RCC 7860 (cell line): Measurements from ENCODE around the gene KCTD18.

Experiments
- DNase-seq: peaks from one replicate; pipeline ENCODE4 v3.0.0-alpha.2; 2015; ENCODE audit warnings: low spot score
- FAIRE-seq: peaks from 2 replicates; lab custom pipeline; 2012; peaks lifted over from hg19 to GRCh38; lab: Jason Lieb, UNC

Gene KCTD18

DNA sequence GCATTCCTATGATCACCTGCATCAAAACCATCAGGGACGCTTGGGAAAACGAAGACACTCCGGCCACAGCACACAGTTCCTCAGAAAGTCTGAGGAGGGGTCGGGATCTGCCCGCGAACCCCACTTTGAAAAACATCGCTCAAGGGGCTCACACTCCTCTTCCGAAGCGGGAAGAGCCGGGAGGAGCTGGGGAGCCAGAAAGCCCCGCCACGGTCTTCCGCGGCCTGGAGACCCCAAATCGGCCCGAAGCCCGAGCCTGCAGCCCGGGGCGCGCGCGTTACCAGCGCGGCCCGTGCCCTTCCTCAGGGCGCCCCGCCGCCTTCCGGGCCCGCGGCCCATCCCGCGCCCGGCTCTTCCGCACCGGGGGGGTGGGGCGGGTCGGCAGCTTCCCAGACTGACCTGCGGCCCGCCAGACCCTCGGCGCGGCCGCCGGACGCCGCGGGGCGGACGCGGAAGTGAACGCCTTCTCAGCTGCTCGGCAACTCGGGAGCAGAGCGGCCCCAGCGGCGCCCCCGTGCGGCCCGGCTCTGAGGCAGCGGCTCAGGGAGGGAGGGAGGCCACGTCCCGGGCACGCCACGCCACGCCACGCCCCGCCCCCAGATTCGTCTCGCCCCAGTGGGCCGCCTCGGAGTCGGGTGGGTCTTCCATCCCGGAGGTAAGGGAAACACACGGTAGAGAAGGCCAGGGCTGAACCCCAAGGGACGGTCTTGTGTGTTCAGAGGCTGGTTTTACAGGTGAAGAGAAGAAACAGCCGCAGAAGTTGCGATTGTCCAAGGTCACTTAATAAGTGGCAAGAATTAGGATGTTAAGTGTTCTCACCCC, at the start of gene KCTD18:
Gene KCTD18 (minus strand): TSS at position 457 of the 822 bp plus-strand sequence. CDS start 3,052 bp downstream, outside the sequence.
- DNase-seq (peak; percentile 82), FAIRE-seq (no peak)

DNA sequence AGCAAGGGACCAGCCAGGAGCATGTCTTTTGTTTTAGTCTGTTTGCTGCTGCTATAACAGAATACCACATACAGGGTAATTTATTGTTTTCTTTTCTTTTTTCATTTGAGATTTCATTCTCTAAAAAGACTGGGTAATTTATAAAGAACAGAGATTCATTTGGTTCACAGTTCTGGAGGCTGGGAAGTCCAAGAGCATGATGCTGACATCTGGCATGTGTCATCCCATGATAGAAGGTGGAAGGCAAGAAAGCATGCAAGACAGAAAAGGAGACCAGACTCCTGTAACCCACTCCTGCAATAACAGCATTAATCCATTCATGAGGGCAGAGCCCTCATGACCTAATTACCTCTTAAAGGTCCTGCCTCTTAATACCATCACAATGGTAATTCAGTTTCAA, 30.9 kb upstream of the KCTD18 start:
- FAIRE-seq (no peak), DNase-seq (no peak)

DNA sequence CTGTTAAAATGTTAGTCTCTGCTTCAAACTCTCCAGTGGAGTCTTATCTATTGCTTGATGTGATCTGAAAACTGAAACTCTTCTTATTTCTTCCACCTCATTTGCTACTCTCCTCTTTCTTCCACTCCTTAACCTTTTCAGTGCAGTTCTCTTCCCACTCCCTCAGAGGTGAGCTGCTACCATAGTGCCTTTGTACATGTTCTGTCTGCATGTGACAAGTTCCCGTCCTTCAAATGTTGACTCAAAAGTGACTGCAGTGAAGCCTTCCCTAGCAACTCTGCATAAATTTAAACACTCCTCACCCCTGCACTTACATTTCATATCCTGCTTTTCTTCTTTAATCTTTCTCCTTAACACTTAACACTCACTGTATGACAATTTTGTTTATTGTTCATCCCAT, 28.3 kb upstream of the KCTD18 start:
- DNase-seq: no peak
- FAIRE-seq: no peak

DNA sequence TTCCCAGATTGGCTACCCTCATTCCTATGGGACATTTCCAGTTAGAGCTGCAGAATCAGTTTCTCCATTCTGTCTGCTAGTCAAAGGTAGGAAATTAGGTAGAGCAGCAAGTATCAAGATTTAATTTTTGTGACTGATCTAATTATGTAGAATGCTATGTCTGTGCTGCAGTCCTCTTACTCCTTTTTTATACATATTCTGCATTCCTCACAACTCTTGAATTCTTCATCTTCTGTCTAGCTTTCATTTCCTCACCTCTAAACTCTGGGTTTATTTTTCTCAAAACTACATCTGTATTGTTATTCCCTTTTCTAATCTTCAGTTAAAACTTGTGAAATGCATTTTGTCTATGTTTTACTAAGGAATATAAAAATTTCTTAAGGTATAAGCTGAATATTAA, 24.7 kb upstream of the KCTD18 start:
- DNase-seq (no peak), FAIRE-seq (no peak)

DNA sequence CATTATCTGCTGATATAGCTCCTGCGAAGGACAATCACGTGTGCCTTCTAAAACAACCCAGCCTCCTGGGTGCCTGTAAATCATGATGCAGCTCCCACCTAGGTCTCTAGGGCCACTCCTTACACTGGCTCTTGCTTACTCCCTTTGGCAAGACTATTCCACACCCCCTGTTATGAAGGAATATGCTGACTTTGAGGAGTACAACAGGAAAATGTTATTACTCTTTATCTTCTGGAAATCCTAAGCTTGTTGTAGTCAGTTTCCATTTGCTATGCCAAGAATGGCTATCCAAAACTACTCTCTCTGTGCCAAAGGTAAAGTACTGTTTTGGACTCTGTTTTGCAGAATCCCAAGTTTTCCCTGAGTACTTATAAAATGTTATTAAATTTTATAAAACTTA, 23.9 kb upstream of the KCTD18 start:
- DNase-seq (no peak), FAIRE-seq (no peak)

DNA sequence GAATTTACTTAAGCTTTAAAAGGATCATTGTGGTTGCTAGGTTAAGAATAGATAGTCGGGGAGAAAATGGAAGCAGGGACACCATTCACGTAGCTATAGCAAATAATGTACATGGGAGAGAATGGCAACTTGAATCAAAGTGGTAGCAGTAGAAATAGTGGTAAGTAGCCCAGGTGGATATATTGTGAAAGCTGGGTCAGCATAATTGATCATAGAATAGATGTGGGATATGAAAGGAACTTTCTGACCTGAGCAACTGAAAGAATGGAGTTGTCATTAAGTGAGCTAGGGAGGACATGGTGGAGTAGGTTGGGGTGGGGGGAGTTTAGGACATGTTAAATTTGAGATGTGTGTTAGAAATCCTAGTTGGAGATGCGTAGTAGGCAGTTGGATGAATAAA, 18.4 kb upstream of the KCTD18 start:
- DNase-seq (no peak), FAIRE-seq (no peak)

DNA sequence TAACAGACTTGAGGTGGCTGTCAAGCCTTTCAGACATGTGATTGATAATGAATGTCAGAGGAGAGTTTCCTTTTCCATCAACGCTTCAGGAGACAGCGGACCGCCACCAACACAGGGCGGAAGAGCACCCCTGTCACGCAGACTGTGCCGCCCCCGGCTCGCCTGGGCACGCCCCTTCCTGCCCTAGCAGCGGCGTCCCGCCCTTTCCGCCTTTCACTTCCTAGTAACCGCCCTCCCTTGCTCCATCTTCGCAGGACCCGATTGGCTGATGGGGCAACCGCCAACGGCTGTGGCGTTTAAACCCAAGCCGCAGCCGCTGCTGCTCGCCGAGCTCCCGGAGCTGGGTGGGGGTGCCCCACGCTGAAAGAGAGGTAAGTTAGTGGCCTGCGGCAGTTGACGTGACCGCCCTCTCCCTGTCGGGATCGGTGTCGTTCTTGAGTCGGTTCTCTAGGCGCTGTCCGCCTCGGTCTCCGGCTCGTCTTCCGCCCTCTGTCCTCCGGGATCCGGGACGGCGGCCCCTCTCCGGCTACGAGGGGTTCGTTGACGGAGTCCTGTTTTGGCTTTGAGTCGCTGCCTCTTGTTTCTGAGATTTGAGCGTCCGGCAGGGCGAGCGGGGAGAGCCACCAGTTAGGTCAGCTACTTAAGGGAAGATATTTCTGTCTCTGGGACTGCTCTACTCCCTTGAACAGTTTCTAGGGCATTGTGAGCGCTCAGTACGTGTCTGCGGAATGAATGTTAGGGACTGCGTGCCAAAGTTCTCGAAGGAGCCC, 16.2 kb upstream of the KCTD18 start, which contains the start of gene SGO2:
Gene SGO2 (plus strand): TSS at position 326 of the 770 bp plus-strand sequence. CDS start 6,769 bp downstream, outside the sequence.
- DNase-seq (peak; percentile 88), FAIRE-seq (peak; percentile 91)

DNA sequence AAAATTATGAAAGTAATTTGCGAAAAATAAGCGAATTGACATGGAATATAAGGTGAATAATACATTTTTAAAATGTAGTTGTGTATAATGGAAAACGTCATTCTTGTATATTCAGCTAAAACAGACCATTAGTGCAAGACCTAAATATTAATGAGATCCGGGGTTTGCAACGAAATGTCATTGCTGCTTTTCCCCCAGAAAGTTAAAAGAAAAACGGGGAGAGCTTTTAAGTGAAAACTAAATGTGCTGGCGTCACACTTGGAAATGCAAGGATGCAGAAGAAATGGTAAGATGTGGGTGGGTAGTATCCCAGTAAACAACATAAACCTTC, 15.6 kb upstream of the KCTD18 start:
- FAIRE-seq: no peak

DNA sequence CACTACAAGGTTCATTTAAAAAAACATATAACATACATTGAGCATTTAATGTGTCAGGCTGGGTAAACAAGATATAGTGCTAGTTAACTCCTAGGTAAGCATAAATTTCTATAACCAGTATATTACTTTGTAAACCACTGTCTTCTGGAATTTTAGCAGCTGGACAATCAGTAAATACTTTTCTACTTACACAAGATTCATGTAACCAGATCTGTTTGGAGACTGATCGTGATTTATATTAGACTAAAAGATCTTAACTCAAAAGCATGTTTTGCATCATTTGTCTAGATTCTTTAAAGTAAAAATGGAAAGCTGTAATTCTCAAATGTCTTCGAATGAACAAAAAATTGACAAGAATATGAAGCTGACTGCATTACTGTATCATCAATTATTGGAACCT, 15.2 kb upstream of the KCTD18 start:
- DNase-seq (no peak), FAIRE-seq (no peak)

More for the DNA sequence above, 15.6 kb upstream of the KCTD18 start:
- no peak for DNase-seq

DNA sequence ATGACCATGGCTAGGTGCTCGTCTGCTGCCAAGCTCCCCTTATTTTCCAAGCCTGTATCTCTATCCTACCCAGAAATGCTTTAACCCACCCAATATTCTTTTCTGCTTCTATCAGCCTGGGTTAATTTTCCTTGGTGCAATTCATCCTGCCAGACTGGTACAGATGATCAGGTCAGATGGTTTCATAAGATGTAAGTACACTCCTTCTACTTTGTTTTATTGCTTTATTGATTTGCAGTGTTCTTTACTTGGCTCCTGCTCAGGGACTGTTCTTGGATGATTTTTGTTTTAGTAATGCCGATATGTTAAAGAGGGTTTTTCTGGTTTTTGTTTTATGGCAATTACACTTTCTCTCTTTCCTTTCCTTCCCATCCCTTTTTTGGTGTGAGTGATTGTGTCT, 13.7 kb upstream of the KCTD18 start:
- FAIRE-seq (no peak), DNase-seq (no peak)

DNA sequence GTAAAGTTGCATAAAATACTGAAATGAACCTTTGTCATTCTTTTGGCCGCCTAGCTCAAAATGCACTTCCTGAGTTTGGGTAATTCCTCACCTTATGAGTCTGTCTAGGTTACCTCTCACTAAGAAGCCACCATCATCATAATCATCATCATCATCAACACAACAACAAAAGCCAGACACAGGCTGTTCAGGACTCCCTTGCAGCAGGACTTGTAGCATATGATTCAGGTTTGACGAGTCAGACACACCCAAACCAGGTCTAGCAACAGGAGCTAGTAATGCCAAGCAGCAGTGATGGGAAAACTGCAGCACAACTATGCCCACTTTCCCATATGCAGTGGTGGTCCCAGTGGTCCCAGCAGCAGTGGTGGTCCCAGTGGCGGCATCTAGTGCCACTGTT, 13.3 kb upstream of the KCTD18 start:
- no peak for DNase-seq
- no peak for FAIRE-seq

DNA sequence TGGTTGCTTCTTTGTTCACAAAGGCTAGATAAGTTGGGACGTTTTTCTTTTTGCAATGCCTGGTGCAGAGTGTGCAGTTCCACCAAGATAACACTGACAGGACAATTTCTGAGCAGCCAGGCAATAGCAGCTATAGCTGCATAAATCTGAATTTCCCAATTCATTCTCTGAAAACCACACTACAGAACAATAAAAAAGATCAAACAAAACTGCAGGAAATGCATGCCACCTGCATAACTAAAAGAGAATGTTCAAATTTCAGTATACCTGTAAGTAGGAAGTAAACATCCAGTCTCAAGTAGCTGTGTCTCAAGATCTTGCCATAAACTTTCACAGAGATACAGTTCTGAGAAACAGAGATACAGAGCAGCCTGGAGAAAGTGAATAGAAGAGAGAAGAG, 5.3 kb upstream of the KCTD18 start:
- no peak for FAIRE-seq
- no peak for DNase-seq

DNA sequence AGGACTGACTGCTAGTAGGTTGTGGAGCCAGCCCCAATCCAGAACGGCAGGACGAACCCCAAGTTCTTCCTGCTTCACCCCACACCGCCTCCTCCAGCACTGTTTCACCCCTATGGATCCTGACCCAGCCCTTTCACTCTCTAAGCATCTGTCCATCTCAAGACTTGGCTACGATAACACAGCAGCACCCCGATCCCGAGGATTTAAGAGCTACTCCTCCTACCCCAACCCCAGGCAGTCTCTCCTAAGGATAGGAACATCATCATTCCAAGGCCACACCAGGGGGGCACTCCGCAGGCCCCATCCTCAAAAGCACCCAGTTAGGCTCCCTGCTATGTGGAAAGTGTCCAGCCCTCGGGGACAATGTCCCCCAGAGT, 645 bp downstream of the KCTD18 start:
- no peak for DNase-seq
- FAIRE-seq: no peak

DNA sequence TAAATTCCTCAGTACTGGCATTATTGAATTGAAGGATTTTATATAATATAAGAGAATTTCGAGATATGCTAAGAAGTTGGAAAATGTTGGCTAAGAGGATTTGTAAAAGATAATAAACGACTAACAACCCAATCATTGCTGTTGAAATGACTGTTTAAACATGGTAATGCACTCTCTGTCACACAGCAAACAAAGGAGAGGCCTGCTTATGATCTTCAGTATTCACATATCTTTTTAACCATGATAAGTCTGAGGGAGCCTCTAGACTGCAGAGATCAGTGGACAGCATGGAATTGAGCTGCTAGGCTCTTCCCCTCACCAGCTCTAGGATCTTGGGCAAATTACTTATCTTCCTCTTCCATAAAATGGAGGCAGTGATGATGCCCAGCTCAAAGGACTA, 2.7 kb downstream of the KCTD18 start:
- DNase-seq (no peak), FAIRE-seq (no peak)

DNA sequence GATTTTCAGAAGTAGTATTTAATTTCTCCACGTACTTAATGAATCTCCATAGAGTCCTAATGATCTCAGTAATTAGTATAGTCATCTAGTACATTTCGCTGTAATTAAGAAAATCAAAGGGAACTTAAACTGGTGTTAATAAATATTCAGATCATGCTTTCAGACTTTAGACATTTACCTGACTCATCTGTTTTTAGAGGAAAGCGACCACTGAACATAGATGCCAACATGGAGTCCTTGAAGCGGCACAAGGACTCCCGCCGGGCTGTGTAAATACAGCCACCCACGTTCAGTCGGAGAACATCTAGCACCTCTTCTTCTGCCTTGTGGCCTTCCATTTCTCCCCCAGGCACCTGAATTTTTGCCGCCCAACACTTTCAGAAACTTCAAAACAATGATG, 3.2 kb downstream of the KCTD18 start:
- FAIRE-seq: no peak

DNA sequence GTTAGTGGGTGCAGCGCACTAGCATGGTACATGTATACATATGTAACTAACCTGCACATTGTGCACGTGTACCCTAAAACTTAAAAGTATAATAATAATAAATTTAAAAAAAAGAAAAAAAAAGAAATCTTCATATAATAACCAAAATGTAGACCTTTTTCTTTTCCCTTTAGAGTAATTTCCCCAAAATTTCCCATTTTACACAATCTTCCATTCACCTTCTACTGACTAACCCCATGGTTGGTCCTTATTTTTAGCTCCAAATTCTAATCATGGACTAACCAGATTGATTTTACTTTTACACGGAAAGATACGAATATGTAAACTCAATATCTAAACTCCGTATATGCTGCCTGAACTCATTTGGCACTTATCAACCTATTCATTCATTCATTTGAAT, 7.7 kb downstream of the KCTD18 start:
- no peak for DNase-seq
- FAIRE-seq: no peak

More for the DNA sequence above, 3.2 kb downstream of the KCTD18 start:
- no peak for DNase-seq

DNA sequence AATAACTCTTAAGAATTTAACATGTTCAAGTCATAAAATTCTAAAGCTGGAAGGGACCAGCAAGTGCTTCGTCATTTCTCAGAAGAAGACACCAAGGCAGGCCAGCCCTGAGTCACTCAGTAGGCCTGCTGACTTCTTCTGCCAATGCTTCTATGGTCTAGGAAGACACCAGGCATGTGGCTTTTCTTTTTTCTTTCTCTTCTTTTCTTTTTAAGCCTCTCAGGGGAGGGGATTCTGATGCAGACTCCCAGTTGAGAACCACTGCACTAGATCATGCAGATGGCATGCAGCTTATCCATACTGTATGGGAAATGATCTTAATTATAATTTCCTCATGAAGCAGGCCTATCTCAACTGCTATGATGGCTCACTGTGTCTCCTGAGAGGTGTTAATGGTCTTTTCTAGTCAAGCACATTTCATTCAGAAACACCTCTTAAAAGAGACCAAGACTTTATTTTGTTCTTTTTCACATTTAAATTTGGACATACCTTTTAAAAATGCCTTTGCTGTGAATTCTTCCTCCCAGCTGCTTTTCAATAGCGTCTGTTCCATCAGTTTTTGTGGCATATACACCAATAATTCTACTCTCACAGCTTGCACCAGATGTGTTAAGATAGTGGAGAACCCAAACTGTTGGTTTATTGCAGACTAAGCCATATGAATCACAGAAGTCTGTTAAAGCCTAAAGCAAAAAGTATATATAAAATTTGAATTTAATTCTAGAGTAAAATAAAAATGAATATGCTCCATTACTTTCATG, 11.3 kb downstream of the KCTD18 start:
- no peak for FAIRE-seq
- DNase-seq: no peak

DNA sequence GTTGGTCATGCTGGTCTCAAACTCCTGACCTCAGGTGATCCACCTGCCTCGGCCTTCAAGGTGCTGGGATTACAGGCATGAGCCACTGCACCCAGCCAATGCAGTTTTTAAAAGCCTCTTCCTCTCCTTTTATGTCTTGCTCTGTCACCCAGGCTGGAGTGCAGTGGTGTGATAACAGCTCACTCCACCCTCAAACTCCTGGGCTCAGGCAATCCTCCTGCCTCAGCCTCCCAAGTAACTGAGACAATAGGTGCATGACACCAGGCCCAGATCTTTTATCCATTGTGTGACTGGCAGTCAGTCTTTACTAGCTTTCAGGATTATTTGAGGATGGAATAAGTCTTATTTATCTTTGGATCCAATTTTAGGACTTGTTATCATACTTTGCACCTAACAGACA, 13.2 kb downstream of the KCTD18 start:
- no peak for FAIRE-seq
- no peak for DNase-seq

DNA sequence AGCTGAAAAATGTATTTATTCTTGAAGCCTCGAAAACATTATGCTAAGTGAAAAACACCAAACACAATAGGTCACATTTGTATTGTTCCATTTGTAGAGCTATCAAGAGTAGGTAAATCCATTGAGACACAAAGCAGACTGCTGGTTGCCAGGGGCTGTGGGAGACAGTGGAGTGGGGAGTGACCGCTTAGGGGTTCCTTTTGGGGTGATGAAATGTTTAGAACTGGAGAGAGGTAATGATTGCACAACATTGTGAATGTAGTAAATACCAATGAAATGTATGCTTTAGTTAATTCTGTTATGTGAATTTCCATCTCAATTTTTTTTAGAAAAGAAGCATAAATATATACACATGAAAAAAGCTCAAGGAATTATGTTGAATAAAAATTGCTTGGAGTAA, 15.8 kb downstream of the KCTD18 start:
- FAIRE-seq: no peak
- no peak for DNase-seq

DNA sequence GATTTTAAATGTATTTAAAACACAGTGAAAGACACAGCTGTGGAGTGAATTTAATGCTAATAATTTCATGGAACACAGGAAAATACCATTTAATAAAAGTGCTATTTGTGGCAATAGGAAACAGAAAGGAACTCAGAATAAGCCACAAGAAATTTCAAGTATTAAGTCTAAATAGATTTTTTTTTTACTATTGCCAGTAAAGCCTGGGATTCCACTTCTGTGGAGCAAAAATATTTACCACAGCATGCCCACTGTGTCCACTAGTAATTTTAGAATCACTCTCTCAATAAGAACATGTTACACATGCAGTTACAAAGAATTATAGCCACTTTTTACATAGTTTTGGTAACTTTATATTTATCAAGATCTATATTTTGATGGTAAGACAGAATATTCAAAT, 17.2 kb downstream of the KCTD18 start:
- no peak for FAIRE-seq

DNA sequence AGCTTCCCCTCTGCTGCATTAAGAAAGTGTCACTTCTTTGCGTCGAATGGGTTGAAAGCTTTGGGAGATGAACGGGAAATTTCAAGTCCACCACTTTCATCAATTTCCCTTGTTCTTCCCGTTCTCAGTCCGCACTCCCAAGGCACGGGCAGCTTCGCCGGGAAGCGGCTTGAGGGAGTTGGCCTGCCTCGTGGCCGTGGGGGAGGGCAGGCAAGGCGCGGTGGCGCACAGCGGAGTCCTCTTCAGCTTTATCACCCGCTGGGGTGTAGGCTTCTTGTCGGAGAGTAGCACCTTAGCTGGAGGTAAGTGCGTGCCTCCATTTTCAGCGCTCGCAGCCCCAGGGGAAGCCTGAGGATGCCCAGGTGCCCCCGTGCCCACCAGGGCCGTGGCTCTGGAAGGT, 19.9 kb downstream of the KCTD18 start:
- FAIRE-seq: no peak
- no peak for DNase-seq

More for the DNA sequence above, 17.2 kb downstream of the KCTD18 start:
- DNase-seq: no peak
